CD1c-positive myeloid dendritic cell (primary cell): Measurements from ENCODE around the gene PUS3.

ENCODE experiments used
- DNase-seq: peaks from one replicate; pipeline ENCODE4 v3.0.0-alpha.2; 2016; ENCODE audit errors: extremely low spot score

Gene PUS3

DNA sequence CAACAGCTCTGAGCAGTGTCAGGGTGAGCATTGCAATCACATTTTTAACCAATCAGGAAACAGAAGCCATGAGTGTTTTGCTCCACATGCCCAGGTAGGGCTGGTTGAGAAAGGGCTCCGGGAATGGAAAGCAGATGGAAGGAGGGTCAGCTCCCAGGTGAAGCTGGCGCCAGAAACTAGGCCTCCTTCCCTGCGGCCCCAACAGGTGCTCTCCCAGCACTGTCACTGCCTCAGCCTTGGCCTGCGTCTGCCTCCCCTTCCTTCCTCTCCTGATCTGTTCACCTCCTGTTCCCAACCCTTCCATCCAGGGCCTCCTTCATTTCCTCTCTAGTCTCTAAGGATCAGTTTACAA is 38.2 kb upstream of the PUS3 start:
- DNase-seq = no peak

GRCh38 chr11:125940145-125940544 is 37.1 kb upstream of the PUS3 start:
- DNase-seq = no peak

- no peak for DNase-seq
These were observed 36.1 kb upstream of the PUS3 start for GRCh38 chr11:125939081-125939521.

GRCh38 chr11:125938418-125938817 is 35.4 kb upstream of the PUS3 start:
- no peak for DNase-seq

- DNase-seq = no peak
These were observed 32.7 kb upstream of the PUS3 start for GRCh38 chr11:125935618-125936199.

DNA sequence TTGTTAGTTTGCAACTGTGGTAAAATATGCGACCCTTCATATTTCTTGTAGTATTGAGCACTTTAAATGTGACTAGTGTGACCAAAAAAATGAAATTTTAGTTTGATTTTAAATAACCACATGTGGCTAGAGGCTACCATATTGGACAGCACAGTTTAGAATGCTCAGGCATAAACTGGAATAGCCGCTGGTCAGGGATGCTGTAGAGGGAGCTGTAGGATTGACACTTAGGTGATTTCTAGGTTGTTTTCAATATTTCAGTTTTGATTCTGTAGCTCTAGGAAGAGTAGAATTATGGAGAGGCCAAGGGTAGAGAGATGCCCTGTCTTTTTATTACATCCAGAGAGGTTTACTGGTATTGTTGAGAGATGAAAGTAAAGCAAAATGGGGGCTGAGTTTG is 32.0 kb upstream of the PUS3 start:
- DNase-seq = no peak

DNA sequence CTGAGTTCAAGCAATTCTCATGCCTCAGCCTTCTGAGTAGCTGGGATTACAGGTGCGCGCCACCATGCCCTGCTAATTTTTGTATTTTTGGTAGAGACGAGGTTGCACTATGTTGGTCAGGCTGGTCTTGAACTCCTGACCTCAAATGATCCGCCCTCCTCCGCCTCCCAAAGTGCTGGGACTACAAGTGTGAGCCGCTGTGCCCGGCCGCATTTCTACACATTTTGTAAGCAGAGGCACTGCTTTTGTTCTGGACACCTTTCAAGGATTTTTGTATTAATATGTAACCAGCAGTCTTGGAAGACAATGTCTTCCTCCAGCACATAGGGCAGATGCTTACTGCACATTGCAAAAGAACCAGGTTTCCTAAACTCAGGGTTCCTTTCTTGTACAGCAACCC is 31.5 kb upstream of the PUS3 start:
- no peak for DNase-seq

DNA sequence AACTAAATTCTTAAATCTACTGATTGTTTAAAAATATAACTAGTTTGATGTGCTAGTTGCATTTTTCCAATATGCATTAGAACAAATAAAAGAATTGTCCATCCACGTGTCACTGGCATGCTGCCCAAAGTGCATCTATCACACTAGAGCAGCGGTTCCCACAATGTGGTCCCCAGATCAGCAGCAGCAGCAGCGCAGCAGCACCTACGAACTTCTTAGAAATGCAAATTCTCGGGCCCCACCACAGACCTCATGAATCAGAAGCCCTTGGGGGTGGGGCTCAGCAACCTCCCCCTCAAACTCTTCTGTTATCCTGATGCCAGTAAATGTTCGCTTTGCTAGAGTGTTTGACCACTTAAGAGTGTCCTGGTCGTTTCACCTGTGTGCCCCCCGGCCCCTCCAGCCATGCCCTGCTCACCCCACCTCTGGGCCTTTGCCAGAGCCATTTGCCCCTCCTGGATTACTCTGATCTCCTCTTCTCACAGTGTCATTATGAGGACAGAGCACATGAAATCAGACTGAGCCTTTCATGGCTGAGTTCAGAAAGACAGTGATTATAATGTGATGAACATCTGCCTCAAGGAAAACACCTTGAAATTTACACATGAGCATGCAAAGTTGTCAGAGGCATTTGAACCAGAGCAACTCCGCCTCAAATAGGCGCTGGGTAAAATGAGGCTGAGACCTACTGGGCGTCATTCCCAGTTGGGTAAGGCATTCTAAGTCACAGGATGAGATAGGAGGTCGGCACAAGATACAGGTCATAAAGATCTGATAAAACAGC is 30.2 kb upstream of the PUS3 start:
- DNase-seq = no peak

- DNase-seq = no peak
These were observed 29.3 kb upstream of the PUS3 start for GRCh38 chr11:125932301-125932700.

- DNase-seq = no peak
These were observed 28.7 kb upstream of the PUS3 start for GRCh38 chr11:125931668-125932067.

DNA sequence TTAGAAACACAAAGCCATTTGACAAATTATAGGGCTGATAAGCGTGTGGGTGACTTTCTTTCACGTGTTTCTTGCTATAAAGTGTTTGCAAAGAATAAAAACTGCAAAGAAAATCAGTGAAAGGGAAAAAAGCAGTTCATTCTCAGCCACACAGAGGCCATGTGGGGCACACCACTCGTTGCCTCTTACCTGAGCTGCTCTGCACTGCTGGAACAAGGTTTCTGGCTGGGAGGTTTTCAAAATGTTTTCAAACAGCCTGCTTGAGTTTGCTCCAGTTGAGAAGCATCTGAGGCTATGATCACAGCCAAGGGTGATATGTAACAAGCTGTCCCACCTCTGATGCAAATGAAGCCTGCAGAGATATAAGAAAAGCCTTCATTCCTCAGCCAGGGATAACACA is 28.1 kb upstream of the PUS3 start:
- DNase-seq = no peak

GRCh38 chr11:125930076-125930450 is 27.1 kb upstream of the PUS3 start:
- DNase-seq = no peak

- no peak for DNase-seq
These were observed 26.6 kb upstream of the PUS3 start for GRCh38 chr11:125929445-125930075.

DNA sequence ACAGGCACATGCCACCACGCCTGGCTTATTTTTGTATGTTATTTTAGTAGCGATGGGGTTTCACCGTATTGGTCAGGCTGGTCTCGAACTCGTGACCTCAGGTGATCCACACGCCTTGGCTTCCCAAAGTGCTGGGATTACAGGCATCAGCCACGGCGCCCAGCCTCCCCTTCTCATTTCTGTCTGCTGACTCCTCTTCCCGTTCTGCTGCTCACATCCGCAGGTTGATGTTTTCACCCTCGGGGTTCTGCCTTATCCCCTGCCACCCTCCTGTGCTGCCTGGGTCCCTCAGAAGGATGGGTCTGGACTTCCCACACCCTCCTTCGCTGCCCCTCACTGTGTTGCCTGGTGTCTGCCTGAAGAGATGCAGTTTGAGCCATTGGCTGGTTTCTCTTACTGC is 23.7 kb upstream of the PUS3 start:
- DNase-seq = no peak

DNA sequence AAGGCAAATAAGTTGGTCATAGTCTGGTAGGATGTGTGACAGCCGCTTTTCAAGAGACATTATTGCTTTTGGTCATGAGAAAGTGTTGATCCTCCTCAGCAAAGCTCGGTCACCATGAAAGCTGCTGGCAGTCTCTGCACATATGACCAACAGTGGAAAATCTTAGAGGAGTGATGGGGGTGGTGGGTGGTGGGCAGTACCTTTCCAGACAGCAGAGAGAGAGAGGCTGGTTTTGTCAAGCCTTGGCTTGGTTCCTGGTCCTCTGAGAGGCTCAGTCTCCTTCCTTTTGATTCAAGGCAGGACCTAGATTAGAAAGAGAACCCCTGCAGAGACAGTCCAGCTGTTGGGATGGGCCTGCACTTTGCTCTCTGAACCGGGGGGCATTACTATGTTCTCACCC is 22.8 kb upstream of the PUS3 start:
- DNase-seq = no peak

DNA sequence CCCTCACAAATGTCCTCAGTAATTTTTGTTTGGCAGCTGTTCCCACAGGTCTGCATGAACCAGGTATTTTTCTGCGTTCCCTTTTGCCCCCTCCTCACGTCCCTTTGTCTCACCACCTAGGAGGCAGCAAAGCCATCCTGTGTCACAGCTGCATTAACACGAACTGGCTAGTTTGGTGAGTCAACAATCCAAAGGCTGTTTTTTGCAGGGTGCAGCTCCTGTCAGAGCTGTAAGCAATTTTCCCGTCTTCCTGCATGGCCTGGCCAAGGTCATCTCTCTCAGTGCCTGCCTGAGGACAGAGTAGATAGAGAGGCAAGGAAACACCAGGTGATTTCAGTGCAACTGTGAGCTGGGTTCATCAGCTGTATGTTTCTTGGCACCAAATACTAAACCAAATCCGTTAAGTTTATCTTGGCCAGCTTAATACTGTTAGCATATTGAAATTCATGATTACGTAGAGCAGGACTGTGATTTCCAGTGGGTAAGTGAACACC is 22.3 kb upstream of the PUS3 start:
- no peak for DNase-seq

DNA sequence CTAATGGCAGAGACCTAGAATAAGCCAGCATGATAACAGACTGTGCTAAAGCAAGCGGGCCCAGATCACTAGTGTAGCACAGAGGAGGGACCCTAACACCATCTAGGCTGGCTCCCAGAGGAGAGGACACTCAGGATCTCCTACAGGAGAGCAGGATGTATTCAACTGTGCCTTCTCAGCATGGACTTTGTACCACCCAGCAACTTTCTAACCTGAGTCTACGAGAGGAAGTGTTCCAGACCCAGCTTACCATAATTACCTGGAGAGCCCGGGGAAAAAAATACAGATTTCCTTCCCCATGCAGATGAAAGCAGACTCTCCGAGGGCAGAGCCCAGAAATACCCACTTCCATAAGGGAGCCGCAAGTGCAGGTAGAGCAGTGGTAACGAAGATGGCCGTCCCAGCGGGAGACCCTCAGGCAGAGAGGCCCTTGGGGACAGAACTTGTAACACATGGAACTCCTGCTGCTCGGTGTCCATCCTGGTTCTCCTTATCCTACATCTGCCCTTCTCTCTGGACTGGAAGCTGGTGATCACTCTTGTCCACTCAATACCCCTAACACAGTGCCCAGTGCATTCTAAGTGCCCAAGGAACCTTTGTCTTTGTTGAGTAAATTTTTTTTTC is 21.5 kb upstream of the PUS3 start:
- no peak for DNase-seq

DNA sequence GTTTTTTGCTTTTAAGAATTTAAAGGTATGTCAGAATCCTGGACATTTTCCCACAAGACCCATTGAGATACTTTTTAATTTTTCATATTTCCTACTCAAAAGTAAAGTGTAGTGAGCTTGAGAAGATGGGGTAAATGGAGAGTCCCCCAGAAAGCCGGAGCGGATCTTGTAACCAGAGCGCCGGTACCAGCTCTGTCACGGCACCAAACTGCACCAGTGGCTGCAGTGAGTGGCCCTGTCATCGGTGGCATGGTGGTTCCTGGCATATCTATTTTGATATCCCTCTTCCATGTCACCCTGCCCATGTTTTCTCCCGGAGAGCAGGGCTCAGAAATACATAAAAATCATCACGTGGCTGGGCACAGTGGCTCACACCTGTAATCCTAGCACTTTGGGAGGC is 20.6 kb upstream of the PUS3 start:
- no peak for DNase-seq

DNA sequence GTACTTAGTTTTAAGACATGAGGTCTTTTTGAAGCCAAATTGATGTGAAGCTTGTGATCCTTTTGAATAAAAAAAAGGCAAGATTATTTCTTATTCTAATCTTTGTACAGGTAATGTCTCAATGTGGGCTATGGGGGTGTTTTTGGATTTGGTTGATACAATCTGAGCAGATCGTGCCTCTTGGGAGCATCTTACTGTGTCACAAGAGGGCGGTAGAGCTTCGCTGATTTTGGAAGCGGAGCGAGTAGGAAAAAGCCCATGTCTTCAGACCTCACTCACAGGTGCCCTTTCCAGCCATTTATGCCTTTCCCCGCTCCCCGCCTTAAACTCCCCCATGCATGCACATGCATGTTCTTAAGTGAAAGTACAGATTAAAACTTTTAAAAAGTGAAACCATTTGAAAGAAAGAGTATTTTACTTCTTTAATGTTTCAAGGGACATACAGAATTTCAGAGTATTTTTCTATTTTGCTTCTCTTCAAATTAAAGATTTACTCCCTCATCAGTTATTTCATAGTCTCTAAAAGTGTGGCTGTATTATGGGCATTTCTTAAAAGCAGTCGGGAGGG is 20.1 kb upstream of the PUS3 start:
- peak; percentile 62 for DNase-seq

DNA sequence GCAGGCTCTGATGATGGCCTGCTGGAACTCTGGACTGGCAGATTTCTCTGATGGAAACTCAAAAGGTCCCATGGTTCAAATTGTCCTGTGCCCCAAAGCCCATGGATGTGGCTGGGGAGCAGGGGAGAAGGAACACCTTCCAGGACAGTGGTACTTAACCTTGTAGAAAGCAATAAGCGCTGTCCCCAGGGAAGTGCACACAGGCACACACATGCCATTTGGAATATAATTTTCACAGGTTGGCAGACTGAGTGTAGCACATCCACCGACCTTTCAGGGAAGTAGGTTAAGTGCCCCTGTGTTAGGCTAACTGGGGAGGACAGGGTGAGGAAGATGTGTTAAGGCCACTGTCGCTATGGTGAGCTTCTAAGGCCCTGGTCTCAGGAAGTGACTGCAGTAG is 19.1 kb upstream of the PUS3 start:
- no peak for DNase-seq

DNA sequence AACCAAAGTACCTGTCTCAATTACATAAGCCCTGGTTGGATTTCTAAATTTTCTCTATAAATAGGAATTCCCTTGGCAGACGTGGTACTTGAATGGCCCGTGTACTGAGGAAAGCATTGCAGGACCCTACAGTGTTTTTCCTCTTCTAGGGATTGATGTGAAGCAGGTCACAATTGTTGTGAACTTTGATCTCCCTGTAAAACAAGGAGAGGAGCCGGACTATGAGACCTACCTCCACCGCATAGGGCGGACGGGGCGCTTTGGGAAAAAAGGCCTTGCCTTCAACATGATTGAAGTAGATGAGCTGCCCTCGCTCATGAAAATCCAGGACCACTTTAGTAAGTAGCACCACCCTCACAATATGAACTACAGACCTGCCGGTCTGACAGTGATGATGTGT is 18.0 kb upstream of the PUS3 start:
- DNase-seq = no peak

GRCh38 chr11:125918140-125918840 is 15.3 kb upstream of the PUS3 start:
- DNase-seq = no peak
